Astrocyte of the spinal cord (primary cell): ENCODE measurements around the gene ABHD1.

ENCODE experiments used
- DNase-seq: peaks from one replicate; pipeline ENCODE4 v3.0.0; 2011; ENCODE audit warnings: low read depth, low spot score
- H3K4me3 ChIP-seq: 2 replicates; pipeline ENCODE4 v1.5.1; 2011; ENCODE audit warnings: low read depth, mild to moderate bottlenecking, low read length, moderate library complexity
- in situ Hi-C: cut with HindIII; loops from 2 replicates; pipeline ENCODE4 v1.10.0; 2017; ENCODE audit warnings: low sequenced_read_pairs
- TF ChIP-seq, protein P1 (sequence below): IDR thresholded peaks from 2 replicates; pipeline ENCODE4 v1.5.1; 2012; ENCODE audit warnings: low read depth, mild to moderate bottlenecking, low read length, inconsistent platforms

Gene ABHD1

DNA sequence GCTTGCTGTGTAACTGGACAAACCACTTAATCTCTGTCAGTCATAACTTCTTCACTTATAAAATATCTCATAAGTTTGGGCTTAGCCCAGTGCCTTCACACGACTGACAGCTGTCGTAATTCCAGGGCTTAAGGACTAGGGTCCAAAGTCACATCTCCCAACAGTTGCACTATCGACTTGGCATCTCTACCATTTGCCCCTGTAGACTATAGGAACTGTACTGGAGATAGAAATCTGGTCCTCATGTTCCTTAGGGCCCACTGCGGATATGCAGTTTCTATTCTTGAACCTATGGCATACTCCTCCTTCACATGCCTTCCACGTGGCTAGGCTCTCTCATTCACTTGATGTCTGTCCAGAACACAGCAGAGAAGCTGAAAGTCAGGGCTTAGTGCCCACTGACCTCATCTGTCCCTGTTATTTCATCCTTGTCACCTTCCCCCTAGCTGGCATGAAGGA, 2.7 kb downstream of the ABHD1 start:
- H3K4me3 ChIP-seq = no peak overlapping the region
- TF ChIP-seq, protein P1, sequence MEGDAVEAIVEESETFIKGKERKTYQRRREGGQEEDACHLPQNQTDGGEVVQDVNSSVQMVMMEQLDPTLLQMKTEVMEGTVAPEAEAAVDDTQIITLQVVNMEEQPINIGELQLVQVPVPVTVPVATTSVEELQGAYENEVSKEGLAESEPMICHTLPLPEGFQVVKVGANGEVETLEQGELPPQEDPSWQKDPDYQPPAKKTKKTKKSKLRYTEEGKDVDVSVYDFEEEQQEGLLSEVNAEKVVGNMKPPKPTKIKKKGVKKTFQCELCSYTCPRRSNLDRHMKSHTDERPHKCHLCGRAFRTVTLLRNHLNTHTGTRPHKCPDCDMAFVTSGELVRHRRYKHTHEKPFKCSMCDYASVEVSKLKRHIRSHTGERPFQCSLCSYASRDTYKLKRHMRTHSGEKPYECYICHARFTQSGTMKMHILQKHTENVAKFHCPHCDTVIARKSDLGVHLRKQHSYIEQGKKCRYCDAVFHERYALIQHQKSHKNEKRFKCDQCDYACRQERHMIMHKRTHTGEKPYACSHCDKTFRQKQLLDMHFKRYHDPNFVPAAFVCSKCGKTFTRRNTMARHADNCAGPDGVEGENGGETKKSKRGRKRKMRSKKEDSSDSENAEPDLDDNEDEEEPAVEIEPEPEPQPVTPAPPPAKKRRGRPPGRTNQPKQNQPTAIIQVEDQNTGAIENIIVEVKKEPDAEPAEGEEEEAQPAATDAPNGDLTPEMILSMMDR = no peak
- in situ Hi-C loops = no loop called here
- no peak for DNase-seq

DNA sequence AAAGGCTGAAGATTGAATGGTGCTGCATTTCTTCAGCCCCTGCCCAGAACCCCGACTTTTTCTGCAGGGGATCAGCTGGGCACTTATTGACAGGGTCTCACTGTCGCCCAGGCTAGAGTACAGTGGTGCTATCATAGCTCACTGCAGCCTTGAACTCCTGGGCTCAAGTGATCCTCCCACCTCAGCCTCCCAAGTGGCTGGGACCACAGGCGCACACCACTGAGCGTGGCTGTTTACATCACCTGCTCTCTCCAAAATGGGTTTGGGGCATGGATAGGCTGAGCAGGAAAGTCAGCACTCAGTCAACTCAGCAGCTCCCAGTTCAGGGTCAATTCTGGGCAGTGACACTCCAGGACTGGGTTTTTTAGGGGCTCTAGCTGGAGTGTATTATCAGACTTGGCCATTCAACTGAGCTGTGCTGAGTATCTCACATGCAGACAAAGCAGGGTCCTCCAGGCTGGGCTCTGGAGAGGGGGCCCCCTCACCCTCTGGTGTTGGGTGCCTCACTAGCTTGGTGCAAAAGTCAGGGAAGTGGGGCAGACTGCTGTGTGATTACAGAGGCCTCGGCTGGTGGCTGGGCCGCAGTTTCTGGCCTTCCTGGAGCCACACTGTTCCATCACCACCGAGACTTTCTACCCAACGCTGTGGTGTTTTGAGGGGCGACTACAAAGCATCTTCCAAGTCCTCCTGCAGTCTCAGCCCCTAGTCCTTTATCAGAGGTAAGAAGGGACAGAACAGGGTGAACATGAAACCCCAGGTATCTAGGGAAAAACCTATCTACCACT, 4.5 kb downstream of the ABHD1 start:
- TF ChIP-seq, protein P1 = no peak
- no peak for DNase-seq
- no peak overlapping the region for H3K4me3 ChIP-seq
- in situ Hi-C loops = no loop called here

DNA sequence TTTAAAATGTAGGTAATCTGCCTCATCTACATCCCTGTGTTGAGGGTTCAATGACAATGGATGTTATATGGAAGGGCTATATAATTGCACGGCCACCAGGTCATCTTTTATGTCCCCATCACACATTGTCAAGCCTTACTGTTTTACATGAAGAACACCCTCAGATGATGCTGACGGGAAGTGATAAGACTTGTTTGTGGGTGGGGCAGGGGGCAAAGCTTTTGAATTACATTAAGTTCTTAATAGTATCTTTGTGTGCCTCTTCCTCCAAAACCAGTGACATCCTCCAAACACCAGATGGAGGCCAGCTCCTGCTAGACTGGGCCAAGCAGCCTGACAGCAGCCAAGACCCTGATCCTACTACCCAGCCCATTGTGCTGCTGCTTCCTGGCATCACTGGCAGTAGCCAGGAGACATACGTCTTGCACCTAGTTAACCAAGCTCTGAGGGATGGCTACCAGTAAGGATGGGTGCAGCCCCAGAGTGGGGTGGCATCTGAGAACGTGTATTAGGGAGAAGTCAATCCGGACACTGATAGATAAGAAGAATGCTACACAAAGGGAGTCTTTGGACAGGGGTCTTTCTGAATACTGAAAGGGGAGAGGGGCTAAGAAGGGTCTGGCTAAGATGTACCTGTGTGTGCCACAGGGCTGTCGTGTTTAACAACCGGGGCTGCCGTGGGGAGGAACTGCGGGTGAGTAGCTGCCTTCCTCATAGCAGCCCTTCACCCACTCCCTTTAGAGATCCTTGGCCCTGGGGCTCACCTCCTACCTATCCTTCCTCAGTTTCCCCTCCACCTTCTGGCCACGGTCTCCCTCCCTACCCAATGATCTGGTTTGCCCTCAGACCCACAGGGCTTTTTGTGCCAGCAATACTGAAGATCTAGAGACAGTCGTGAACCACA, 5.3 kb downstream of the ABHD1 start:
- no peak overlapping the region for H3K4me3 ChIP-seq
- no peak for DNase-seq
- in situ Hi-C loops = no loop called here
- TF ChIP-seq, protein P1 = no peak

DNA sequence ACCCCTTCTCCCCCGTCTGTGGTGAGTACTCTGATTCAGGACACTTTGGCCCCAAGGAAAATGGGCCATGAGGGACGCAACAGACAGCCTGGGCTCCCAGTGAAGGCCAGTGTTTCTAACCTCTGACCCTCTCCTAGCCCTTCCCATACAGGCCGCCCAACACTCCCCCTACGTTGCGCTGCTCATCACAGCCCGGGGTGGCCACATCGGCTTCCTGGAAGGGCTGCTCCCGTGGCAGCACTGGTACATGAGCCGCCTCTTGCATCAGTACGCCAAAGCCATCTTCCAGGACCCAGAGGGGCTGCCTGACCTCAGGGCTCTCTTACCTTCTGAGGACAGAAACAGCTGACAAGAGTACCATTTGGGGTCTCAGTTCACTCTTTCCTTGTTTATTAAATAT, 6.8 kb downstream of the ABHD1 start:
- no peak for DNase-seq
- H3K4me3 ChIP-seq = no peak overlapping the region
- TF ChIP-seq, protein P1 = no peak
- in situ Hi-C loops = no loop called here

DNA sequence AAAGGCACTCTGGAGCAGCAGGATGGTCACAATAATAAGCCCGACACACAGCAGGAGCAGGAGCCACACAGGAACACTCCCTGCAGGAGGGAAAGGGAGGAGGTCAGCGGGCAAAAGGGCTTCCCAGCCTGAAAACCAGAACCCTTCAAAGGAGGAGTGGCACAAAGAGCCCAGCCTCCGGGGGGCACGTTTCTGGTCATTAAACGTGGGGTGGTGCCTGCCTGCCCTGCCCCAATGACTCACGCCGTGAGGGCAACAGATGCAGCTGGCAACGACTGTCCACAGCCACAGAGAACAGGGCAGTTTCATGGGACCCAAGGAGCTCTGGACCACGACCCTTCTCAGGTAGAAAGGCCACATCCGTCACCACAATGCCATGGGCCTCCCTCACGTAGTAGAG, 7.8 kb downstream of the ABHD1 start:
- DNase-seq = no peak
- TF ChIP-seq, protein P1 = no peak
- H3K4me3 ChIP-seq = no peak overlapping the region
- in situ Hi-C loops = no loop called here

DNA sequence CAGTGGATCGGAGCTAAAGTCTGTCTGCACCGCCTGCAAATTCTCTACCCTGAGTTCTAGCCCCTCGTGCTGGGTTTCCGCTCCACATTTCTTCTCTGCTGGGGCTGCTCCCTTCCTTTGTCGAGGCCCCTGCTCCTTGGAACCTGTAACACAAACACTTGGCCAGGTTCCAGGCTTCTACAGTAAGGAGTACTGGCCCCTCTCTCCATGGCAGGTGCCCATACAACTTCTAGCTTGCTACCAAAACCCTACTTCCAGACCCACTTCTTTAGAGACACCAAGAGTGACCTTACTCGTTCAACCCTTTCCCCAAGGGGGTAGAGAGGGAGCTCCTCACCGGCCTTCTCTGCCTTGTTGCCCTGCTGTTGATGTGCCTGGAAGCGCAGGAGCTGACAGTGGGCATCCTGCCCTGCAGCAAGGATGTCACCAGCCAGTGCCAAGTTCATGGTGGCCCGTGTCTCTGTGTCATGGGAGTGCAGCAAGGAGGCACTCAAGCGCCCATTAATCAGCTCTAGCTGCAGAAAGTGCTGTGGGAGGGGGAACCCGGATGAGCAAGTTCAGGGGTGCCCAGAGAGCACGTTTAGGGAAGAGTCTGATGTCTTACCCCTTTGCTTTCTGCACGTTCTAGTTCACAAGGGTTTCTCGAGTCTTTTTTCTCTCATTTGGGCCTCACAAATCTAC, 9.7 kb downstream of the ABHD1 start:
- peak overlapping the region; percentile 75 for H3K4me3 ChIP-seq
- DNase-seq = no peak
- in situ Hi-C loops = no loop called here
- TF ChIP-seq, protein P1 = no peak
